ENCODE data around the gene MBTD1. TPM values are rescaled to one million over a fixed set of nuclear protein-coding genes. Genes with fewer than 3 reads are reported as not detected.

MBTD1 gene
- total and polyA plus RNA-seq, 4 donors = 2.4 to 14.2 (median 7.8) TPM

DNA sequence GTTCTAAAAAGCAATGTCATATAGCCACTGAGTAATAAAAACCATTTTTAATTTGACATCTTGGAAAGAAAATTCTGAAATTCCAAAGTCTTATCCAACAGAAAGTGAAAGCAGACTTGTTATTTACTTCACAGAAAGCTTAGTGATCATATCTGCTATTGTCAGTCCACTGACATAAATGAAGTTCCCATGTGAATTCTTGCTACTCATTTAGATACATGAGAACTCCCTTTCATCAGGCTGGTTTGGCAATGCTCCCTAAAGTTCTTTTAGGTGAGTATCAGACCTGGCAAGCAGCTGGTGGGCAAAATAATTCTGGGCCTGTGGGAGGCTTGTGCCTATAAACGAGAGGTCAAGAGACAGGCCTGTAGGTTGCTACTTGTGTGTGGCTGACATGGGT, 70.2 kb downstream of the MBTD1 start:
- peak overlapping the region; percentile 28 to 32 for H3K27ac ChIP-seq (ENCODE audit: low read depth in 1 of 2, low read length in 2 of 2)
- H3K4me3 ChIP-seq (ENCODE audit: low read depth in 1 of 3, low read length in 3 of 3) = no peak overlapping the region
- no peaks in the 10 kb centered on the region for H3K9me3 ChIP-seq (ENCODE audit: control insufficient read depth in 4 of 4, low read length in 3 of 4)
- TF ChIP-seq, protein P1, sequence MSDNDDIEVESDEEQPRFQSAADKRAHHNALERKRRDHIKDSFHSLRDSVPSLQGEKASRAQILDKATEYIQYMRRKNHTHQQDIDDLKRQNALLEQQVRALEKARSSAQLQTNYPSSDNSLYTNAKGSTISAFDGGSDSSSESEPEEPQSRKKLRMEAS (IDR thresholded peaks at IDR 0.05) = no peak
- TF ChIP-seq HNF4A (conservative IDR thresholded peaks at IDR 0.05) = no peak
- TF ChIP-seq RAD21 (IDR thresholded peaks at IDR 0.05) = no peak
- TF ChIP-seq, protein P2, sequence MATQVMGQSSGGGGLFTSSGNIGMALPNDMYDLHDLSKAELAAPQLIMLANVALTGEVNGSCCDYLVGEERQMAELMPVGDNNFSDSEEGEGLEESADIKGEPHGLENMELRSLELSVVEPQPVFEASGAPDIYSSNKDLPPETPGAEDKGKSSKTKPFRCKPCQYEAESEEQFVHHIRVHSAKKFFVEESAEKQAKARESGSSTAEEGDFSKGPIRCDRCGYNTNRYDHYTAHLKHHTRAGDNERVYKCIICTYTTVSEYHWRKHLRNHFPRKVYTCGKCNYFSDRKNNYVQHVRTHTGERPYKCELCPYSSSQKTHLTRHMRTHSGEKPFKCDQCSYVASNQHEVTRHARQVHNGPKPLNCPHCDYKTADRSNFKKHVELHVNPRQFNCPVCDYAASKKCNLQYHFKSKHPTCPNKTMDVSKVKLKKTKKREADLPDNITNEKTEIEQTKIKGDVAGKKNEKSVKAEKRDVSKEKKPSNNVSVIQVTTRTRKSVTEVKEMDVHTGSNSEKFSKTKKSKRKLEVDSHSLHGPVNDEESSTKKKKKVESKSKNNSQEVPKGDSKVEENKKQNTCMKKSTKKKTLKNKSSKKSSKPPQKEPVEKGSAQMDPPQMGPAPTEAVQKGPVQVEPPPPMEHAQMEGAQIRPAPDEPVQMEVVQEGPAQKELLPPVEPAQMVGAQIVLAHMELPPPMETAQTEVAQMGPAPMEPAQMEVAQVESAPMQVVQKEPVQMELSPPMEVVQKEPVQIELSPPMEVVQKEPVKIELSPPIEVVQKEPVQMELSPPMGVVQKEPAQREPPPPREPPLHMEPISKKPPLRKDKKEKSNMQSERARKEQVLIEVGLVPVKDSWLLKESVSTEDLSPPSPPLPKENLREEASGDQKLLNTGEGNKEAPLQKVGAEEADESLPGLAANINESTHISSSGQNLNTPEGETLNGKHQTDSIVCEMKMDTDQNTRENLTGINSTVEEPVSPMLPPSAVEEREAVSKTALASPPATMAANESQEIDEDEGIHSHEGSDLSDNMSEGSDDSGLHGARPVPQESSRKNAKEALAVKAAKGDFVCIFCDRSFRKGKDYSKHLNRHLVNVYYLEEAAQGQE (IDR thresholded peaks at IDR 0.05) = no peak
- no peak for TF ChIP-seq YY1 (IDR thresholded peaks at IDR 0.05)
- TF ChIP-seq EGR1 (IDR thresholded peaks at IDR 0.05; ENCODE audit: low read depth in 2 of 2) = no peak
- peaks cover 5 to 44% (median 31%) of the 10 kb centered on the region in 4 donors for H3K36me3 ChIP-seq (ENCODE audit: control insufficient read depth in 4 of 4, insufficient read depth in 3 of 4, low read depth in 1 of 4, low read length in 3 of 4)
- H3K9ac ChIP-seq (ENCODE audit: low read depth in 1 of 2, low read length in 2 of 2) = no peak overlapping the region
- H3K4me1 ChIP-seq (ENCODE audit: control insufficient read depth in 4 of 4, insufficient read depth in 4 of 4, low read length in 3 of 4) = peaks cover 0 to 1% (median 0%) of the 10 kb centered on the region in 4 donors
- H3K27me3 ChIP-seq (ENCODE audit: control insufficient read depth in 4 of 4, insufficient read depth in 4 of 4, low read length in 3 of 4) = no peaks in the 10 kb centered on the region
- 68% methylated on average over 1 of the region's 1 CpG for WGBS
- no peak for DNase-seq (ENCODE audit: low spot score)

DNA sequence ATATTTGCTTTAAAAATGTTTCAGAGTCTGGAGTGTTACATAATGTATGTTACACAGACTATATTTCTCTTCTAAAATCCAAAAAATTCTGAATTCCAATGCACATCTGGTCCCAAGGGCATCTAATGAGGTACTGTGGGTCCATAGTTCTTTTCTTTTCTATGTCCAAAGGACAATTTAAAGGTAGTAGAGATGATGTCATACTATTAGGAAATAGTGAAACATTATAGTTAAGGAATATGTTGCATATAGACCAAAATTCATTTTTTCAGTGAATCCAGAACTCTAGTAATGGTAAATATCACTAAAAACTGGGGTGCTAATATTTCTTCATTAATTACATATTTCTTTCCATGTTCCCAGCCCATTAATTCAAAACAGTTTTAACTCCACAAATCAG, 70.7 kb downstream of the MBTD1 start:
- no peaks in the 10 kb centered on the region for H3K27me3 ChIP-seq (ENCODE audit: control insufficient read depth in 4 of 4, insufficient read depth in 4 of 4, low read length in 3 of 4)
- no peak overlapping the region for H3K4me3 ChIP-seq (ENCODE audit: low read depth in 1 of 3, low read length in 3 of 3)
- no peak for TF ChIP-seq SP1 (IDR thresholded peaks at IDR 0.05)
- TF ChIP-seq HNF4A (conservative IDR thresholded peaks at IDR 0.05) = peak in 1 of 2 donors; percentile 38
- H3K4me1 ChIP-seq (ENCODE audit: control insufficient read depth in 4 of 4, insufficient read depth in 4 of 4, low read length in 3 of 4) = peaks cover 0 to 1% (median 0%) of the 10 kb centered on the region in 4 donors
- peaks cover 4 to 45% (median 29%) of the 10 kb centered on the region in 4 donors for H3K36me3 ChIP-seq (ENCODE audit: control insufficient read depth in 4 of 4, insufficient read depth in 3 of 4, low read depth in 1 of 4, low read length in 3 of 4)
- peak overlapping the region; percentile 28 to 32 for H3K27ac ChIP-seq (ENCODE audit: low read depth in 1 of 2, low read length in 2 of 2)
- H3K9ac ChIP-seq (ENCODE audit: low read depth in 1 of 2, low read length in 2 of 2) = no peak overlapping the region
- H3K9me3 ChIP-seq (ENCODE audit: control insufficient read depth in 4 of 4, low read length in 3 of 4) = no peaks in the 10 kb centered on the region
- DNase-seq (ENCODE audit: low spot score) = no peak

DNA sequence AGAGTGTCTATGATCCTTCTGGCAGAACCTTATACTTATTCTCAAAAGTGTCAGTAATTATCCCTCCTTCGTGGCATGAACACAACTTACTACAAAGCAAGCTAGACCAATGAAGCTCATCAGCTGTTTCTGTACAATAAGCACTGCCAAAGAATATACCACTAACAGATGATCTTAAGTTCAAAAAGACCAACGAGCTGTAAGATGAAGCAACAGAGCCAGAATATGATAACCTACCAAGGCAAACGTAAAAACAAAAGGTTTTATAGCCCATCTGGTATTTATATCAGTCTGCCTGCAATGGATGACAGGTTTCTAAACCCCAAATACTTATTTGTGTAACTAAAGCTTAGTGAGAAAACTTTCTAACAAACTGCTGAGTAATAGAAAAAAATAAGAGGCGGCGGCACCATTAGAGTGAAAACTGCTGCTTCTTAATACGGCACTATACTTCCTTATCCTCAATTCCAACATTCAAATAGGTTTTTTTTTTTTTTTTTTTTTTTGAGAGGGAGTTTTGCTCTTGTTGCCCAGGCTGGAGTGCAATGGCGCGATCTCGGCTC, 71.5 kb downstream of the MBTD1 start:
- H3K4me3 ChIP-seq (ENCODE audit: low read depth in 1 of 3, low read length in 3 of 3) = no peak overlapping the region
- 92% methylated on average over 9 of the region's 9 CpGs for WGBS
- peaks cover 0 to 1% (median 0%) of the 10 kb centered on the region in 4 donors for H3K4me1 ChIP-seq (ENCODE audit: control insufficient read depth in 4 of 4, insufficient read depth in 4 of 4, low read length in 3 of 4)
- H3K27ac ChIP-seq (ENCODE audit: low read depth in 1 of 2, low read length in 2 of 2) = no peak overlapping the region
- H3K27me3 ChIP-seq (ENCODE audit: control insufficient read depth in 4 of 4, insufficient read depth in 4 of 4, low read length in 3 of 4) = no peaks in the 10 kb centered on the region
- H3K9ac ChIP-seq (ENCODE audit: low read depth in 1 of 2, low read length in 2 of 2) = no peak overlapping the region
- H3K36me3 ChIP-seq (ENCODE audit: control insufficient read depth in 4 of 4, insufficient read depth in 3 of 4, low read depth in 1 of 4, low read length in 3 of 4) = peaks cover 4 to 46% (median 30%) of the 10 kb centered on the region in 4 donors
- H3K9me3 ChIP-seq (ENCODE audit: control insufficient read depth in 4 of 4, low read length in 3 of 4) = no peaks in the 10 kb centered on the region
- TF ChIP-seq HNF4G (IDR thresholded peaks at IDR 0.05) = no peak
- TF ChIP-seq, protein P2 (IDR thresholded peaks at IDR 0.05) = no peak
- TF ChIP-seq, protein P1 (IDR thresholded peaks at IDR 0.05) = no peak
- no peak for DNase-seq (ENCODE audit: low spot score)

Data from liver (tissue), 9 donors.